Measurements from ENCODE around the gene CHD6. TPM values are rescaled to one million over a fixed set of nuclear protein-coding genes. Genes with fewer than 3 reads are reported as not detected.

The CHD6 gene, protein sequence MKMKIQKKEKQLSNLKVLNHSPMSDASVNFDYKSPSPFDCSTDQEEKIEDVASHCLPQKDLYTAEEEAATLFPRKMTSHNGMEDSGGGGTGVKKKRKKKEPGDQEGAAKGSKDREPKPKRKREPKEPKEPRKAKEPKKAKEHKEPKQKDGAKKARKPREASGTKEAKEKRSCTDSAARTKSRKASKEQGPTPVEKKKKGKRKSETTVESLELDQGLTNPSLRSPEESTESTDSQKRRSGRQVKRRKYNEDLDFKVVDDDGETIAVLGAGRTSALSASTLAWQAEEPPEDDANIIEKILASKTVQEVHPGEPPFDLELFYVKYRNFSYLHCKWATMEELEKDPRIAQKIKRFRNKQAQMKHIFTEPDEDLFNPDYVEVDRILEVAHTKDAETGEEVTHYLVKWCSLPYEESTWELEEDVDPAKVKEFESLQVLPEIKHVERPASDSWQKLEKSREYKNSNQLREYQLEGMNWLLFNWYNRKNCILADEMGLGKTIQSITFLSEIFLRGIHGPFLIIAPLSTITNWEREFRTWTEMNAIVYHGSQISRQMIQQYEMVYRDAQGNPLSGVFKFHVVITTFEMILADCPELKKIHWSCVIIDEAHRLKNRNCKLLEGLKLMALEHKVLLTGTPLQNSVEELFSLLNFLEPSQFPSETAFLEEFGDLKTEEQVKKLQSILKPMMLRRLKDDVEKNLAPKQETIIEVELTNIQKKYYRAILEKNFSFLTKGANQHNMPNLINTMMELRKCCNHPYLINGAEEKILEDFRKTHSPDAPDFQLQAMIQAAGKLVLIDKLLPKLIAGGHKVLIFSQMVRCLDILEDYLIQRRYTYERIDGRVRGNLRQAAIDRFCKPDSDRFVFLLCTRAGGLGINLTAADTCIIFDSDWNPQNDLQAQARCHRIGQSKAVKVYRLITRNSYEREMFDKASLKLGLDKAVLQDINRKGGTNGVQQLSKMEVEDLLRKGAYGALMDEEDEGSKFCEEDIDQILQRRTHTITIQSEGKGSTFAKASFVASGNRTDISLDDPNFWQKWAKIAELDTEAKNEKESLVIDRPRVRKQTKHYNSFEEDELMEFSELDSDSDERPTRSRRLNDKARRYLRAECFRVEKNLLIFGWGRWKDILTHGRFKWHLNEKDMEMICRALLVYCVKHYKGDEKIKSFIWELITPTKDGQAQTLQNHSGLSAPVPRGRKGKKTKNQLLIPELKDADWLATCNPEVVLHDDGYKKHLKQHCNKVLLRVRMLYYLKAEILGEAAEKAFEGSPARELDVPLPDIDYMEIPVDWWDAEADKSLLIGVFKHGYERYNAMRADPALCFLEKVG (N-terminal part only)
- total RNA-seq: 10 to 100 TPM; 92.0 to 96.1 TPM
- polyA plus RNA-seq: 10 to 100 TPM; 44.3 to 57.4 (median 56.3) TPM
- 80.8 to 332 (median 223) reads per million in 6 experiments for total RNA-seq

DNA sequence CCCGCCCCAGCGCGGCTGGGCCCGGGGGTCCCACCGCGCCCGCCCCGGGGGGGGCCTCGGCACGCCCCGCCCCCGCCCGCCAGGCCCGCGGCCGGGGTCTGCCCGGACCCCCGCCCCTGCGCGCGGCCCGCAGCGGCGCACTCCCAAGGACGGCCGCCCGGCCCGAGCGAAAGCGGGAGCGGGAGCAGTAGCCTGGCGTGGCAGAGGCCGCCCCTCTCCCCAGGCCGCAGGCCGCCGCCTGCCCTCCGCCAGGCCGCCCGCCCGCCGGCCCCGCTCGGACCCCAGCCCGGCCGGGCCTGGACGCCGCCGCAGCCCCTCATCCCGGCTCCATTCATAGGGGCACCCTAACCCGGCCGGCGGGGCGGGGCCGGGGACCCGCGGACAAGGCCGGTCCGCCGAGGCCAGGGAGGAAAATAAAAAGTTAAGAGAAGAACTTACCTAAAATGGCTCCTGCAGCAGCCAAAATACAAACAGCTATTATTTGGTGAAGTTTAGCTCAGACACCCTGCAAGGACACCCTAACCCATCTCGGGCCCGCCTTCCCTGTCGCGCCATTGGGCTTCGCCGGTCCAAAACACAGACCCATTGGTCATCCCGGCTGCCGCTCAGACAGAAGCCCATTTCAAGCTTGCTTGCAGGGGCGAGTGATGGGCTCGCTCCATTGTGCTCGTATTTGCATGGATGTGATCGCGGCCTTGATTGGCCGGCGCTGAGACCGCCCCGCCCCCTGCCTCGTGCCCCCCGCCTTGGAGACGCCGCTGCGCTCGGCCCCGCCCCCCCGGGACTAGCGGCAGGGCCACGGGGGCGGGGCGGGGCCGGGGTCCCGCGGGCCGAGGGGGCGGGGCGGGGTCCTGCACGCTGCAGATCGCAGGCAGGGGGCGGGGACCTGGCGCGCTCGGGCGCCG, at the start of gene CHD6:
Gene CHD6 (minus strand): TSS at position 476 of the 905 bp plus-strand sequence. CDS start 67,040 bp downstream, outside the sequence.
- Mint-ChIP-seq H3K27me3 (no peaks in the 10 kb centered on the region), H3K9me3 (no peaks in the 10 kb centered on the region), H3K36me3 (no peaks in the 10 kb centered on the region), H3K4me1 (peaks cover 20 to 53% (median 47%) of the 10 kb centered on the region in 4 donors), H3K4me3 (peak within 1 kb of the TSS; percentile 89 to 98 (median 96)), H3K27ac (peak within 1 kb of the TSS; percentile 85 to 96 (median 94))
- POLR2A ChIA-PET: interaction anchor here (0.8 to 2.6 kb wide), 9 partner anchors 21 to 590 kb away, joined by 3 to 45 read pairs (median 3); partner anchors contain the start of genes PLCG1 and TOP1
- ATAC-seq: peak; percentile 96 to 97
- peak; percentile 94 to 100 (median 99) for DNase-seq

DNA sequence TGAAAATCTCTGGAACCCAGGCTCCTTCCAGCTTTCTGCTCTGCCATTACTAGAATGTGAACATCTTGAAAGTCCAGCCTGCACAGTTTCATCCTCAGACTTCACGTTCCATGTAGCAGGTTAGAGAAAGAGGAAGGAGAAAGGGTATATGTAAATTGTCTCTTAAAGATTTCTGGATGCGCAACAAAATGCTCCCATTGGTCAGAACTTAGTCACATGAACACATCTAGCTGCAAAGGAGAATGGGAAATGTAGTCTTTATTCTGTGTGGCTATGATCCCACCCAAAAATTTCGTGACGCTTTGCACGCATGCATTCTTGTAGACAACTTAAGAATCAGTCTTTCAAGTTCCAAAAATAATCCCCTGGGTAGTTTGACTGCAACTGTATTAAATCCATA, 46.4 kb upstream of the CHD6 start:
- peaks cover 0 to 3% (median 1%) of the 10 kb centered on the region in 4 donors for H3K4me1 Mint-ChIP-seq

DNA sequence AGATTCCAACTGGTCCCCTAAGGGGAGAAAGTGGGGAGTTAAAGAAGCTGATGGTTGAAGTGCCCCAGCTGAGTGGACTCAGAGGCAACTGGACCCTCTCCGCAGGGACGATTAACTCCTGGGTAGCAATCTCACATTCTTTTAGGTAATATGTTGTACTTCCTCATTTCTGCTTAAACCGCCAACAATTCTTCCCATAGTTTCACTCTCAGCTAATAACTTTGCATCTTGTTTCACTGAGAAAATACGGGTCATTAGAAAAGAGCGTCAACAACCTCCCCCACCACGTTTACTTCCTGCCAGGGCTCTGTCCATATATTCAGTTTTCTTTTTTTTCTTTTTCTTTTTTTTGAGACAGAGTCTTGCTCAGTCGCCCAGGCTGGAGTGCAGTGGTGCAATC, 39.5 kb upstream of the CHD6 start:
- peaks cover 21 to 61% (median 29%) of the 10 kb centered on the region in 5 donors for H3K27me3 Mint-ChIP-seq
- H3K4me1 Mint-ChIP-seq: peaks cover 0 to 7% (median 3%) of the 10 kb centered on the region in 4 donors
- DNase-seq: no peak
- no peak for ATAC-seq
- no peaks in the 10 kb centered on the region for H3K36me3 Mint-ChIP-seq
- H3K4me3 Mint-ChIP-seq: peak overlapping the region in 1 of 10 donors; percentile 57
- peaks cover 0 to 3% (median 0%) of the 10 kb centered on the region in 9 donors for H3K9me3 Mint-ChIP-seq
- H3K27ac Mint-ChIP-seq: peak overlapping the region in 1 of 10 donors; percentile 6
- POLR2A ChIA-PET: no interaction called here

More for the DNA sequence above, 46.4 kb upstream of the CHD6 start:
- POLR2A ChIA-PET: no interaction called here
- Mint-ChIP-seq H3K4me3 (no peak overlapping the region), H3K27me3 (peaks cover 21 to 53% (median 24%) of the 10 kb centered on the region in 5 donors), H3K27ac (no peak overlapping the region), H3K36me3 (peaks cover 0 to 8% (median 6%) of the 10 kb centered on the region in 3 donors), H3K9me3 (peaks cover 0 to 8% (median under 1%) of the 10 kb centered on the region in 9 donors)
- no peak for ATAC-seq
- DNase-seq: peak in 1 of 10 donors; percentile 4

DNA sequence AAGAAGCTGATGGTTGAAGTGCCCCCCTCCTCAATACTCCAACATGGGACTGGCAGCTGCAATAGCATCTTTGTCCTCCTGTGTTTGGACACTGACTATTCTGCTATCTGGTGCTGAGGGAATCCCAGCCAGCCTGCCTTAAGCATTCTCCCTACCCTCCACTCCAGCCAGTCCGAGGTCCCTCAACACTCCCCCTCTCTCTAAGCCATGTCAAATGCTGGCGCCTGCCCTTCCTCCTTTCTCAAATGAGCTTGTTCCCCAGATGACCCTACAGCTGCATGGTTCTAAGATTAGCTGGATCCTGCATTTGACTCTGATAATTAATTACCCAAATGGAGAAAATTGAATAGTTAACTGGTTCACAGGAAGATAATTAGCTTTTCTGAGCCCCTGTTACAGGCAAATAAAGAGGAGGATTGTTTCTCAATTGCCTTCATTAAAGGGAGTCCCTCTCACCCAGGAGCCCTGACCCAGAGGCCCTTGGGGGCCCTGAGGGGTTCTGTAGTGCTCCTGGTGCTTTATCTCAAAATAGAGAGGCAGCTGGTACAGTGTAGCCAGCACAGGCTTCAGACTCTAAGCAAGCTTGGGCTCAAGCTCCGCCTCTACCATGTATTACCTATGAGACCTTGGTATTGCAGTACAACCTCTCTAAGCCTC, 37.9 kb upstream of the CHD6 start:
- Mint-ChIP-seq H3K36me3 (no peaks in the 10 kb centered on the region), H3K27ac (no peak overlapping the region), H3K27me3 (peaks cover 21 to 50% (median 28%) of the 10 kb centered on the region in 5 donors), H3K4me1 (peaks cover 0 to 7% (median 3%) of the 10 kb centered on the region in 4 donors), H3K4me3 (no peak overlapping the region), H3K9me3 (peaks cover 0 to 3% (median 0%) of the 10 kb centered on the region in 9 donors)
- no peak for ATAC-seq
- DNase-seq: no peak
- POLR2A ChIA-PET: no interaction called here

DNA sequence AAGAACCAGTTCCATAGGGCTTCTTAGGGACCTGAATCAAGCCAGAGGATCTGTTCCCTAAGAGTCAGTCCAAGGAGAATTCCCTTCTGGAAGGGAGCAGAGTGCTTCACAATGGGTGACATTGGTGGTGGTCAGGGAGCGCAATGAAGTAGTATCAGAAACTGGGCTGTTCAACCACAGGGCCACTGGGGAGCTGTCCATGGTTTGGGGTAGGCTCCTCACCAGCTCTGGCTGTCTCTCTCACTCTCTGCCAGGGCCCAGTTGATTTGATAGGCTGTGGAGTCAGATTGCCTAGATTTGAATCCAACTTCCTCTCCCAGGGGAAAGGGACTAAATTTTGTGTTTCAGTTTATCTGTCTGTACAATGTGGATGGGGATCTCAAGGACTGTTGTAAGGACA, 36.7 kb upstream of the CHD6 start:
- ATAC-seq: no peak
- DNase-seq: no peak
- Mint-ChIP-seq H3K9me3 (peaks cover 0 to 2% (median 0%) of the 10 kb centered on the region in 9 donors), H3K4me1 (peaks cover 0 to 7% (median 3%) of the 10 kb centered on the region in 4 donors), H3K27me3 (peaks cover 12 to 38% (median 19%) of the 10 kb centered on the region in 5 donors), H3K27ac (no peak overlapping the region), H3K4me3 (no peak overlapping the region), H3K36me3 (no peaks in the 10 kb centered on the region)
- POLR2A ChIA-PET: no interaction called here

DNA sequence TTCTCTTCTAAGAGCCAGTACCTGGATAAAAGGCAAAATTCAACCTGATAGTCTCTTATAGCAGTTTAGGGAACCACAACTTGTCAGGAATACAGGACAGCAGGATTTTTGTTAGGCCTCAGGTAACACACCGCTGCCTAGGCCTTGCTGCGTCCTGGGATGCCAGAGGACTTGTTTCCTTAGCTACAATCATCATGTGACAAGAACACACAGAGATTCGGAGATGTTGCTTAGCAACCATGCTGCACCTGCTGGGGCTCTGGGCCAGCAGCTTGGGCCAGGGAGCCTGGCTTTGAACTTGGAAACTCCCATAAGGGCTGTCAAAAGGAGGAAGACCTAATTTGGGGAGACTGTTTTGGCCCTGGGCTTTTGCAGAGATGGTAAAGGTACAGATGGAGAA, 36.1 kb upstream of the CHD6 start:
- no peaks in the 10 kb centered on the region for H3K36me3 Mint-ChIP-seq

DNA sequence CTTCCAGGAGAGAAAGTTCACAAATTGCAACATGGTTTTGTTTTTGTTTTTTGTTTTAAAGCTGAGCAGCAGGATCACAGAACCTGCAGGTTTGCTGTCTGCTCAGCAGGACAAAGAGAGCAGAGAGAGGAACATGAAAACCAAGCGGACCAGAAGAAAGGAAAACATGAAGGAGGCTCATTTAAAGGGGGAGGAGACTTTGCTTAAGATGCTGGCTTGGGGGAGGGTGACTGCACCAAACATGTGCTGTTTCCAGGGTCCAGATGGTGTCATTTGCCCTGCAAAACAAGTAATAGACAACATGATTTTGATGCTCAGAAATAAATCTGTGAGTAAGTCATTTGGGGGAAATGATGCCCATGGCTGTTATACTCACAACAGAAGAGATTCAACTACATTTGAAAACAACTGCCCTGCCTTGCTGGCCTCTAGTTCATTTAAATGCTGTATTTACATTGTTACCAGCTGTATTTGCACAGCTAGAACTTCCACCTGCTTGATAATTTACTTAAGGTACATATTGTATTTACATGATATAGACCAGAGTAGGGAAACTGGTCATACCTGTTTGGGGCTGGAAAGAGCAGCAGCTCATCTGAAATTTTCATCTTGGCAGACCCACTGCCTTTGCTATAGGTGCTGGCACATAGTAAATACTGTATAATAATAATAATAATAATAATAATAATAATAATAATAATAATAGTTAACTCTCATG, 32.2 kb upstream of the CHD6 start:
- Mint-ChIP-seq H3K9me3 (peaks cover 0 to 1% (median 0%) of the 10 kb centered on the region in 9 donors), H3K4me3 (no peak overlapping the region)

More for the DNA sequence above, 36.1 kb upstream of the CHD6 start:
- H3K27me3 Mint-ChIP-seq: peaks cover 12 to 32% (median 18%) of the 10 kb centered on the region in 5 donors
- no peak overlapping the region for H3K27ac Mint-ChIP-seq
- POLR2A ChIA-PET: no interaction called here
- peaks cover 0 to 4% (median under 1%) of the 10 kb centered on the region in 4 donors for H3K4me1 Mint-ChIP-seq
- ATAC-seq (no peak), DNase-seq (no peak)
- no peak overlapping the region for H3K4me3 Mint-ChIP-seq
- H3K9me3 Mint-ChIP-seq: peaks cover 0 to 1% (median 0%) of the 10 kb centered on the region in 9 donors

DNA sequence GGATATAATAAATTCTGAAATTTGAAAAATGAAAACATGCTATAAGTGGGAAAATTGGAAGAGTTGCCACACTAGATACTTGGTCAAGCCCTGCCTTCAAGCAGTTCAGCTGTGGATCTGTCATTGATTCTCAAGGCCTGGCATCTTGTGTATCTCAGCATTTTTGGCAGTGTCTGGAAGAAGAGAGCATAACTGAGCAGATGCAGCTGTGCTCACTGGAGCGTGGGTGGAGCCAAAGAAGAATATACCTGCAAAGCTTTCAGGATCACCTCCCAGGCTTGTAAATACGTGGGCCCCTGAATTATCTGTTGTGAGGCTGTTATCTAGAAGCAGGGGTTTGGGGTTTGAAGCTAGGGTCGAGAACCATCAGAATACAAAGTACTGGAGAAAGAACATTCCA, 31.3 kb upstream of the CHD6 start:
- H3K27ac Mint-ChIP-seq: peak overlapping the region in 1 of 10 donors; percentile 50
- no peak for DNase-seq
- no peak overlapping the region for H3K4me3 Mint-ChIP-seq
- POLR2A ChIA-PET: interaction anchor here (1.0 kb wide), 1 partner anchor 31 kb away, joined by 3 read pairs; the partner anchor contains the start of gene CHD6
- no peaks in the 10 kb centered on the region for H3K36me3 Mint-ChIP-seq
- no peak for ATAC-seq
- peaks cover 10 to 19% (median 11%) of the 10 kb centered on the region in 5 donors for H3K27me3 Mint-ChIP-seq
- H3K9me3 Mint-ChIP-seq: peaks cover 0 to 1% (median 0%) of the 10 kb centered on the region in 9 donors
- no peaks in the 10 kb centered on the region for H3K4me1 Mint-ChIP-seq

More for the DNA sequence above, 32.2 kb upstream of the CHD6 start:
- POLR2A ChIA-PET: no interaction called here
- Mint-ChIP-seq H3K4me1 (no peaks in the 10 kb centered on the region), H3K27me3 (peaks cover 7 to 11% (median 10%) of the 10 kb centered on the region in 5 donors), H3K27ac (peak overlapping the region in 1 of 10 donors; percentile 40), H3K36me3 (no peaks in the 10 kb centered on the region)
- ATAC-seq: no peak
- DNase-seq: no peak

DNA sequence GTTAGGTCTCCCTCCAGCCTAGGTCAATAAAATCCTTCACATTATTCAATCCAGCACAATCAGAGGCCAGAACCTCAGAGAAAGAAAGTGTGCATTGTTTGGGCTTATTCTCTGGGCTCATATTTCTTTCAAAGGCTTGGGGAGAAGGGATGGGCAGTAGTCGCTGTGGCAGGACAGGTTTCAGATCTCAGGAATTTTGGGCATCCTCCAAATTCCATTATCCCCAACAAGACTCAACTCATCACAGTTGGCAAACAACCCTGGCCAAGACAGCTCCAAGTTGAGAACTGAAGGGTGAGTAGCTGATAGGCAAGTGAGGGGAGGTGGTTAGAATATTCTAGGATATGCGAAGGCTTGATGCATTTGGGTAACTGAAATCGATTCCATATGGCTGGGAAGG, 27.2 kb upstream of the CHD6 start:
- POLR2A ChIA-PET: no interaction called here
- ATAC-seq (no peak), DNase-seq (no peak)

DNA sequence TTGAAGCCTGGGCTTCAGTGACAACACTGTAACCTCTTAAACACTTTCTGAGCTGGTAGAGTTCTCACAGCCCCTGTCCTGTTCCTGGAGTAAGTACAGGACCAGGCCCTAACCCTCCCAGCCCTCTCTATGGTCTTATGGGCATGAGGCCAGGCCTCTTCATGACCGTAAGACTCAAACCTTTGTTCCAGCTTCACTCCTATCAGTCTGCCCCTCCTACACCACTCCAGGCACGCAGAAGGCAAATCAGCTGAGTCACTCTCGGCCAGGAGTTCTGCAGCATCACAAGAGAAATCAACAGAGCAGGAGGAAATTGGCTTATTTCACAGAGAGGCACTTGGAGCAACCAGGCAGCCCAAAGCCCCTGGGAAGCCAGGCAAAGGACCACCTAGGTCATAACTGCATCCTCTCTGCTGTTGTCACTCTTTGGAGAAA, 25.3 kb upstream of the CHD6 start:
- peak overlapping the region in 1 of 10 donors; percentile 10 for H3K27ac Mint-ChIP-seq
- H3K27me3 Mint-ChIP-seq: peaks cover 10 to 48% (median 18%) of the 10 kb centered on the region in 5 donors
- ATAC-seq (no peak), DNase-seq (no peak)
- H3K4me3 Mint-ChIP-seq: no peak overlapping the region
- H3K4me1 Mint-ChIP-seq: peaks cover 0 to 3% (median under 1%) of the 10 kb centered on the region in 4 donors
- H3K36me3 Mint-ChIP-seq: no peaks in the 10 kb centered on the region
- H3K9me3 Mint-ChIP-seq: no peaks in the 10 kb centered on the region
- POLR2A ChIA-PET: no interaction called here

More for the DNA sequence above, 27.2 kb upstream of the CHD6 start:
- Mint-ChIP-seq H3K27me3 (peaks cover 10 to 32% (median 16%) of the 10 kb centered on the region in 5 donors), H3K9me3 (no peaks in the 10 kb centered on the region), H3K36me3 (no peaks in the 10 kb centered on the region), H3K27ac (peak overlapping the region in 1 of 10 donors; percentile 28), H3K4me3 (no peak overlapping the region), H3K4me1 (peaks cover 0 to 2% (median 0%) of the 10 kb centered on the region in 4 donors)
